Ishikawa (cell line): ENCODE results near the gene SLX4.

Experiments used
- CEBPB ChIP-seq: IDR thresholded peaks from 2 replicates; pipeline ENCODE4 v1.6.1; 2012
- CREB1 ChIP-seq: IDR thresholded peaks from 2 replicates; pipeline ENCODE4 v1.6.1; 2012; ENCODE audit warnings: low read depth
- EGR1 ChIP-seq: IDR thresholded peaks from 2 replicates; pipeline ENCODE4 v1.6.1; 2012
- EP300 ChIP-seq: IDR thresholded peaks from 2 replicates; pipeline ENCODE4 v1.6.1; 2012; ENCODE audit warnings: borderline replicate concordance
- NFIC ChIP-seq: IDR thresholded peaks from 2 replicates; pipeline ENCODE4 v1.6.1; 2012
- RAD21 ChIP-seq: IDR thresholded peaks from 2 replicates; pipeline ENCODE4 v1.6.1; 2012; ENCODE audit warnings: low read depth
- REST ChIP-seq: IDR thresholded peaks from 2 replicates; pipeline ENCODE4 v1.6.1; 2012; ENCODE audit warnings: low read depth, mild to moderate bottlenecking
- TEAD4 ChIP-seq: IDR thresholded peaks from 2 replicates; pipeline ENCODE4 v1.6.1; 2012
- YY1 ChIP-seq: IDR thresholded peaks from 2 replicates; pipeline ENCODE4 v1.6.1; 2012; ENCODE audit warnings: low read depth
- TF ChIP-seq, protein P1 (sequence below): IDR thresholded peaks from 2 replicates; pipeline ENCODE4 v1.6.1; 2012

DNA sequence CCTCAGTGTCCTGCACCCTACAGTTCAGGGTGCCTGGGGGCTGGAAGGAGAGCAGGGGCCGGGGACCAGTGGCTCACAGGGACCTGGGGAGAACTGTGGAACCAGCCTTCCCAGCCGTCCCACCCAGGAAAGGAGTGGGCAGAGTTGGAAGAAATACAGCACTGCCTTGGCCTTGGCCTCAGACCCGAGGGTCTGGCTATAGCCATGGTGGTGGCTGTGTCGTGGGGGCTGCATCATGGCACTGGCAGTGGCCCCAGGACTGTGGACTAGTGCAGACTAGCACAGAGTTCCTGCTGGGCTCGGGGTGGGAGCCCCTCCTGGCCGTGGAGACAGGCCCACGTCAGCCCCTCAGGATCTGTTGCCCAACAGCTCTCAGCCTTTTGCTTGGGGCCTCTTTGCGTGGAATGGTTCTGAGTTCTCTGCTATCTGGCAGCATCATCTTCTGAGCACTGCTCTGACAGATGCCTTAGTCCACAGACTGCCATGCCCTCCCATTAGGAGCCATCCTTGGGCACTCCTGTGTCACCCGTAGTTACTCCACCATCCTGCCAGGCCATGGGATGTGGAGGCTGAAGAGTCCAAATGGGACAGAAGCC lies 30.5 kb upstream of the SLX4 start:
- no peak for TF ChIP-seq RAD21
- no peak for TF ChIP-seq REST
- TF ChIP-seq YY1 = no peak
- TF ChIP-seq EP300 = no peak
- no peak for TF ChIP-seq EGR1
- TF ChIP-seq, protein P1, sequence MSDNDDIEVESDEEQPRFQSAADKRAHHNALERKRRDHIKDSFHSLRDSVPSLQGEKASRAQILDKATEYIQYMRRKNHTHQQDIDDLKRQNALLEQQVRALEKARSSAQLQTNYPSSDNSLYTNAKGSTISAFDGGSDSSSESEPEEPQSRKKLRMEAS = no peak
- no peak for TF ChIP-seq CEBPB
- TF ChIP-seq TEAD4 = no peak
- no peak for TF ChIP-seq NFIC
- TF ChIP-seq CREB1 = no peak
